ENCODE results near the gene ARL13B. TPM values are rescaled to one million over a fixed set of nuclear protein-coding genes. Genes with fewer than 3 reads are reported as not detected.

Gene ARL13B
- total RNA-seq, 1 experiment from 2014 or later = 9.3 TPM

DNA sequence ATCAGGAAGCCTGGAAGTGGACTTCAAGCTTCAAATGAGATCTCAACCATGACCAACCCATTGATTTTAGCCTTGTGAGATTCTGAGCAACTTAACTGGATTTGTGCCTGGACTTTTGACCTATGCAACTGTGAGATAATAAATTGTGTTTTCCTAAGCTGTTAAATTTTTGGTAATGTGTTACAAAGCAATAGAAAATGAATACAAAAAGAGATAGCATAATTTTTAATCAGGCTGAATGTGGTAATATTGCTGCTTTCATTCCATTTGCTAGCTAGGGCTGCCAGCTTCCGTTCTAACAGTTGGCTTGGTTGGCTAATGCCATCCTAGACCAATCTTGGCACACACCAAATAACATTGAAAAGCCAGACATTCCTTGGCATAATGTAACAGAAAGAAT lies 18.5 kb upstream of the ARL13B start:
- ChIA-PET CTCF (no interaction called here), POLR2A (no interaction called here)
- H3K4me3 Mint-ChIP-seq = no peak overlapping the region
- DNase-seq (ENCODE audit: low spot score) (no peak), ATAC-seq (no peak)
- TF ChIP-seq, protein P1, sequence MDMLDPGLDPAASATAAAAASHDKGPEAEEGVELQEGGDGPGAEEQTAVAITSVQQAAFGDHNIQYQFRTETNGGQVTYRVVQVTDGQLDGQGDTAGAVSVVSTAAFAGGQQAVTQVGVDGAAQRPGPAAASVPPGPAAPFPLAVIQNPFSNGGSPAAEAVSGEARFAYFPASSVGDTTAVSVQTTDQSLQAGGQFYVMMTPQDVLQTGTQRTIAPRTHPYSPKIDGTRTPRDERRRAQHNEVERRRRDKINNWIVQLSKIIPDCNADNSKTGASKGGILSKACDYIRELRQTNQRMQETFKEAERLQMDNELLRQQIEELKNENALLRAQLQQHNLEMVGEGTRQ (CRISPR knock-in tag; IDR thresholded peaks at IDR 0.05) = no peak
- no peak for TF ChIP-seq SMAD3 (CRISPR knock-in tag; IDR thresholded peaks at IDR 0.05; ENCODE audit: borderline replicate concordance)
- TF ChIP-seq, protein P2, sequence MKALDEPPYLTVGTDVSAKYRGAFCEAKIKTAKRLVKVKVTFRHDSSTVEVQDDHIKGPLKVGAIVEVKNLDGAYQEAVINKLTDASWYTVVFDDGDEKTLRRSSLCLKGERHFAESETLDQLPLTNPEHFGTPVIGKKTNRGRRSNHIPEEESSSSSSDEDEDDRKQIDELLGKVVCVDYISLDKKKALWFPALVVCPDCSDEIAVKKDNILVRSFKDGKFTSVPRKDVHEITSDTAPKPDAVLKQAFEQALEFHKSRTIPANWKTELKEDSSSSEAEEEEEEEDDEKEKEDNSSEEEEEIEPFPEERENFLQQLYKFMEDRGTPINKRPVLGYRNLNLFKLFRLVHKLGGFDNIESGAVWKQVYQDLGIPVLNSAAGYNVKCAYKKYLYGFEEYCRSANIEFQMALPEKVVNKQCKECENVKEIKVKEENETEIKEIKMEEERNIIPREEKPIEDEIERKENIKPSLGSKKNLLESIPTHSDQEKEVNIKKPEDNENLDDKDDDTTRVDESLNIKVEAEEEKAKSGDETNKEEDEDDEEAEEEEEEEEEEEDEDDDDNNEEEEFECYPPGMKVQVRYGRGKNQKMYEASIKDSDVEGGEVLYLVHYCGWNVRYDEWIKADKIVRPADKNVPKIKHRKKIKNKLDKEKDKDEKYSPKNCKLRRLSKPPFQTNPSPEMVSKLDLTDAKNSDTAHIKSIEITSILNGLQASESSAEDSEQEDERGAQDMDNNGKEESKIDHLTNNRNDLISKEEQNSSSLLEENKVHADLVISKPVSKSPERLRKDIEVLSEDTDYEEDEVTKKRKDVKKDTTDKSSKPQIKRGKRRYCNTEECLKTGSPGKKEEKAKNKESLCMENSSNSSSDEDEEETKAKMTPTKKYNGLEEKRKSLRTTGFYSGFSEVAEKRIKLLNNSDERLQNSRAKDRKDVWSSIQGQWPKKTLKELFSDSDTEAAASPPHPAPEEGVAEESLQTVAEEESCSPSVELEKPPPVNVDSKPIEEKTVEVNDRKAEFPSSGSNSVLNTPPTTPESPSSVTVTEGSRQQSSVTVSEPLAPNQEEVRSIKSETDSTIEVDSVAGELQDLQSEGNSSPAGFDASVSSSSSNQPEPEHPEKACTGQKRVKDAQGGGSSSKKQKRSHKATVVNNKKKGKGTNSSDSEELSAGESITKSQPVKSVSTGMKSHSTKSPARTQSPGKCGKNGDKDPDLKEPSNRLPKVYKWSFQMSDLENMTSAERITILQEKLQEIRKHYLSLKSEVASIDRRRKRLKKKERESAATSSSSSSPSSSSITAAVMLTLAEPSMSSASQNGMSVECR (CRISPR knock-in tag; IDR thresholded peaks at IDR 0.05; ENCODE audit: borderline replicate concordance) = no peak
- TF ChIP-seq, protein P3, sequence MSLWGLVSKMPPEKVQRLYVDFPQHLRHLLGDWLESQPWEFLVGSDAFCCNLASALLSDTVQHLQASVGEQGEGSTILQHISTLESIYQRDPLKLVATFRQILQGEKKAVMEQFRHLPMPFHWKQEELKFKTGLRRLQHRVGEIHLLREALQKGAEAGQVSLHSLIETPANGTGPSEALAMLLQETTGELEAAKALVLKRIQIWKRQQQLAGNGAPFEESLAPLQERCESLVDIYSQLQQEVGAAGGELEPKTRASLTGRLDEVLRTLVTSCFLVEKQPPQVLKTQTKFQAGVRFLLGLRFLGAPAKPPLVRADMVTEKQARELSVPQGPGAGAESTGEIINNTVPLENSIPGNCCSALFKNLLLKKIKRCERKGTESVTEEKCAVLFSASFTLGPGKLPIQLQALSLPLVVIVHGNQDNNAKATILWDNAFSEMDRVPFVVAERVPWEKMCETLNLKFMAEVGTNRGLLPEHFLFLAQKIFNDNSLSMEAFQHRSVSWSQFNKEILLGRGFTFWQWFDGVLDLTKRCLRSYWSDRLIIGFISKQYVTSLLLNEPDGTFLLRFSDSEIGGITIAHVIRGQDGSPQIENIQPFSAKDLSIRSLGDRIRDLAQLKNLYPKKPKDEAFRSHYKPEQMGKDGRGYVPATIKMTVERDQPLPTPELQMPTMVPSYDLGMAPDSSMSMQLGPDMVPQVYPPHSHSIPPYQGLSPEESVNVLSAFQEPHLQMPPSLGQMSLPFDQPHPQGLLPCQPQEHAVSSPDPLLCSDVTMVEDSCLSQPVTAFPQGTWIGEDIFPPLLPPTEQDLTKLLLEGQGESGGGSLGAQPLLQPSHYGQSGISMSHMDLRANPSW (CRISPR knock-in tag; conservative IDR thresholded peaks at IDR 0.05; ENCODE audit: low read depth) = no peak
- no peak for TF ChIP-seq TEAD1 (CRISPR knock-in tag; IDR thresholded peaks at IDR 0.05)
- TF ChIP-seq SOX15 (CRISPR knock-in tag; IDR thresholded peaks at IDR 0.05) = no peak
- TF ChIP-seq CBFB (CRISPR knock-in tag; IDR thresholded peaks at IDR 0.05; ENCODE audit: low read depth) = no peak
- no peak for TF ChIP-seq JAZF1 (CRISPR knock-in tag; IDR thresholded peaks at IDR 0.05)
- TF ChIP-seq JUN (CRISPR knock-in tag; IDR thresholded peaks at IDR 0.05) = no peak
- TF ChIP-seq TCF7 (CRISPR knock-in tag; IDR thresholded peaks at IDR 0.05; ENCODE audit: low read depth) = no peak
- TF ChIP-seq, protein P4, sequence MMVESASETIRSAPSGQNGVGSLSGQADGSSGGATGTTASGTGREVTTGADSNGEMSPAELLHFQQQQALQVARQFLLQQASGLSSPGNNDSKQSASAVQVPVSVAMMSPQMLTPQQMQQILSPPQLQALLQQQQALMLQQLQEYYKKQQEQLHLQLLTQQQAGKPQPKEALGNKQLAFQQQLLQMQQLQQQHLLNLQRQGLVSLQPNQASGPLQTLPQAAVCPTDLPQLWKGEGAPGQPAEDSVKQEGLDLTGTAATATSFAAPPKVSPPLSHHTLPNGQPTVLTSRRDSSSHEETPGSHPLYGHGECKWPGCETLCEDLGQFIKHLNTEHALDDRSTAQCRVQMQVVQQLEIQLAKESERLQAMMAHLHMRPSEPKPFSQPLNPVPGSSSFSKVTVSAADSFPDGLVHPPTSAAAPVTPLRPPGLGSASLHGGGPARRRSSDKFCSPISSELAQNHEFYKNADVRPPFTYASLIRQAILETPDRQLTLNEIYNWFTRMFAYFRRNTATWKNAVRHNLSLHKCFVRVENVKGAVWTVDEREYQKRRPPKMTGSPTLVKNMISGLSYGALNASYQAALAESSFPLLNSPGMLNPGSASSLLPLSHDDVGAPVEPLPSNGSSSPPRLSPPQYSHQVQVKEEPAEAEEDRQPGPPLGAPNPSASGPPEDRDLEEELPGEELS (CRISPR knock-in tag; IDR thresholded peaks at IDR 0.05) = no peak
- TF ChIP-seq, protein P5, sequence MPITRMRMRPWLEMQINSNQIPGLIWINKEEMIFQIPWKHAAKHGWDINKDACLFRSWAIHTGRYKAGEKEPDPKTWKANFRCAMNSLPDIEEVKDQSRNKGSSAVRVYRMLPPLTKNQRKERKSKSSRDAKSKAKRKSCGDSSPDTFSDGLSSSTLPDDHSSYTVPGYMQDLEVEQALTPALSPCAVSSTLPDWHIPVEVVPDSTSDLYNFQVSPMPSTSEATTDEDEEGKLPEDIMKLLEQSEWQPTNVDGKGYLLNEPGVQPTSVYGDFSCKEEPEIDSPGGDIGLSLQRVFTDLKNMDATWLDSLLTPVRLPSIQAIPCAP (CRISPR knock-in tag; IDR thresholded peaks at IDR 0.05) = no peak
- no peak overlapping the region for H3K27ac Mint-ChIP-seq
- H3K36me3 Mint-ChIP-seq = peaks cover 61% of the 10 kb centered on the region
- H3K27me3 Mint-ChIP-seq (ENCODE audit: low read depth) = peaks cover 2% of the 10 kb centered on the region
- no peaks in the 10 kb centered on the region for H3K4me1 Mint-ChIP-seq
- peaks cover 79% of the 10 kb centered on the region for H3K9me3 Mint-ChIP-seq

DNA sequence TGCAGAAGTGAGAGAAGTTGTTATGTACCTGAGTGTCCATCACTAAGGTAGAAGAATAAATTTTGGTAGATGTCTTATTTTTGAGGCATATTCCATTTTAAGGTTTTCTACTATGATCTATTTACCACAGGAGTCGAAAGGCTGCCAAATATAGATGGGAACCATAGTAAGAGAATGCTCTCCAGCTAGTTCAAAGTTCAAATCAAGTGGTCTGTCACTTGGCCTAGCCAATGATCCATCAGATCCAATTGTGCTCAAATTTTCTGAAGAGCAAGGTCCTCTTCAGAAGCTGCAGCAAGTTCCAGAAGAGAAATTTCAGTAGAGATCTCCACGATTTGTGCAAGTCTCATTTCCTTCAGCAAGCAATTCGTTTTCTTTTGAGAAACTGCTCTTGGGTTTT lies 17.2 kb upstream of the ARL13B start:
- peaks cover 2% of the 10 kb centered on the region for H3K27me3 Mint-ChIP-seq (ENCODE audit: low read depth)
- H3K27ac Mint-ChIP-seq = no peak overlapping the region
- ChIA-PET CTCF (no interaction called here), POLR2A (no interaction called here)
- H3K4me1 Mint-ChIP-seq = no peaks in the 10 kb centered on the region
- TF ChIP-seq JAZF1 (CRISPR knock-in tag; IDR thresholded peaks at IDR 0.05) = no peak
- no peak for TF ChIP-seq ZNF423 (CRISPR knock-in tag; IDR thresholded peaks at IDR 0.05)
- TF ChIP-seq NR3C1 (CRISPR knock-in tag; conservative IDR thresholded peaks at IDR 0.05; ENCODE audit: low read depth) = no peak
- TF ChIP-seq RELA (CRISPR knock-in tag; IDR thresholded peaks at IDR 0.05; ENCODE audit: borderline replicate concordance) = no peak
- TF ChIP-seq NR2C2 (CRISPR knock-in tag; IDR thresholded peaks at IDR 0.05) = no peak
- no peak for TF ChIP-seq ZBTB21 (CRISPR knock-in tag; IDR thresholded peaks at IDR 0.05; ENCODE audit: borderline replicate concordance)
- TF ChIP-seq, protein P6, sequence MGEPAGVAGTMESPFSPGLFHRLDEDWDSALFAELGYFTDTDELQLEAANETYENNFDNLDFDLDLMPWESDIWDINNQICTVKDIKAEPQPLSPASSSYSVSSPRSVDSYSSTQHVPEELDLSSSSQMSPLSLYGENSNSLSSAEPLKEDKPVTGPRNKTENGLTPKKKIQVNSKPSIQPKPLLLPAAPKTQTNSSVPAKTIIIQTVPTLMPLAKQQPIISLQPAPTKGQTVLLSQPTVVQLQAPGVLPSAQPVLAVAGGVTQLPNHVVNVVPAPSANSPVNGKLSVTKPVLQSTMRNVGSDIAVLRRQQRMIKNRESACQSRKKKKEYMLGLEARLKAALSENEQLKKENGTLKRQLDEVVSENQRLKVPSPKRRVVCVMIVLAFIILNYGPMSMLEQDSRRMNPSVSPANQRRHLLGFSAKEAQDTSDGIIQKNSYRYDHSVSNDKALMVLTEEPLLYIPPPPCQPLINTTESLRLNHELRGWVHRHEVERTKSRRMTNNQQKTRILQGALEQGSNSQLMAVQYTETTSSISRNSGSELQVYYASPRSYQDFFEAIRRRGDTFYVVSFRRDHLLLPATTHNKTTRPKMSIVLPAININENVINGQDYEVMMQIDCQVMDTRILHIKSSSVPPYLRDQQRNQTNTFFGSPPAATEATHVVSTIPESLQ (CRISPR knock-in tag; IDR thresholded peaks at IDR 0.05) = no peak
- TF ChIP-seq RORB (CRISPR knock-in tag; IDR thresholded peaks at IDR 0.05) = no peak
- no peak for TF ChIP-seq CREB1 (CRISPR knock-in tag; IDR thresholded peaks at IDR 0.05)
- no peak for TF ChIP-seq NFATC4 (CRISPR knock-in tag; IDR thresholded peaks at IDR 0.05)
- TF ChIP-seq GTF2I (CRISPR knock-in tag; conservative IDR thresholded peaks at IDR 0.05) = no peak
- TF ChIP-seq, protein P7, sequence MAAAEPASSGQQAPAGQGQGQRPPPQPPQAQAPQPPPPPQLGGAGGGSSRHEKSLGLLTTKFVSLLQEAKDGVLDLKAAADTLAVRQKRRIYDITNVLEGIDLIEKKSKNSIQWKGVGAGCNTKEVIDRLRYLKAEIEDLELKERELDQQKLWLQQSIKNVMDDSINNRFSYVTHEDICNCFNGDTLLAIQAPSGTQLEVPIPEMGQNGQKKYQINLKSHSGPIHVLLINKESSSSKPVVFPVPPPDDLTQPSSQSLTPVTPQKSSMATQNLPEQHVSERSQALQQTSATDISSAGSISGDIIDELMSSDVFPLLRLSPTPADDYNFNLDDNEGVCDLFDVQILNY (CRISPR knock-in tag; IDR thresholded peaks at IDR 0.05) = no peak
- TF ChIP-seq OVOL2 (CRISPR knock-in tag; IDR thresholded peaks at IDR 0.05; ENCODE audit: borderline replicate concordance) = no peak
- ATAC-seq (no peak), DNase-seq (ENCODE audit: low spot score) (no peak)
- peaks cover 55% of the 10 kb centered on the region for H3K36me3 Mint-ChIP-seq
- no peak overlapping the region for H3K4me3 Mint-ChIP-seq
- peaks cover 77% of the 10 kb centered on the region for H3K9me3 Mint-ChIP-seq

Measured in WTC11 (cell line).